Thyroid gland (tissue), 4 donors: ENCODE results near the gene RNGTT.
"Not testable (repeated sequence)": the region's sequence is repeated elsewhere in the genome, so short reads cannot be mapped to it uniquely, and the experiment has no call there.

Experiments used
- CTCF ChIP-seq, 6 experiments: fragments of 200-600 bp in 3 of 6; fragments of 450-650 bp in 3 of 6; sonication (generic) in 3 of 6; IDR thresholded peaks; one replicate each; pipeline ENCODE4 v1.5.1; 2016 to 2019; ENCODE audit warnings: antibody characterized with exemption in 6 of 6, mild to moderate bottlenecking in 2 of 6, inconsistent platforms in 1 of 6, moderate library complexity in 1 of 6
- POLR2A ChIP-seq, 2 donors: fragments of 450-650 bp; IDR thresholded peaks; one replicate each; pipeline ENCODE4 v1.6.1; 2017; ENCODE audit warnings: antibody characterized with exemption in 2 of 2, mild to moderate bottlenecking in 2 of 2, moderate library complexity in 1 of 2

GRCh38 chr6:88983129-88983528 is 19.7 kb upstream of the RNGTT start:
- not testable (repeated sequence) for TF ChIP-seq CTCF, POLR2A (IDR thresholded peaks at IDR 0.05)
